ENCODE data around the gene COL3A1. TPM values are rescaled to one million over a fixed set of nuclear protein-coding genes. Genes with fewer than 3 reads are reported as not detected.

Gene COL3A1
- total and polyA plus RNA-seq, 2 of the 13 experiments (the other 11 are each of a cell fraction or from before 2014, with no cell fraction given), result 0.04 TPM; not detected in 1

GRCh38 chr2:189050165-189050712, 76.1 kb downstream of the COL3A1 start (continued):
- TF ChIP-seq ATF4 (CRISPR knock-in tag; IDR thresholded peaks at IDR 0.05) (peak in 1 of 2 experiments; percentile 46; a peak in 1 of 4 replicates), HDAC1 (CRISPR knock-in tag; IDR thresholded peaks at IDR 0.05) (peak; percentile 83), ZKSCAN8 (CRISPR knock-in tag; IDR thresholded peaks at IDR 0.05; ENCODE audit: borderline replicate concordance) (peak; percentile 51; the same call in 1 of the 2 replicates), GABPA (IDR thresholded peaks at IDR 0.05; ENCODE audit: low read depth, low read length) (no peak), GABPA (CRISPR knock-in tag; IDR thresholded peaks at IDR 0.05; ENCODE audit: low read depth) (no peak), ZNF549 (CRISPR knock-in tag; IDR thresholded peaks at IDR 0.05) (no peak), SOX5 (CRISPR knock-in tag; IDR thresholded peaks at IDR 0.05; ENCODE audit: borderline replicate concordance) (peak; percentile 89; the same call in 1 of the 2 replicates), ZNF20 (CRISPR knock-in tag; IDR thresholded peaks at IDR 0.05) (no peak), HINFP (CRISPR knock-in tag; IDR thresholded peaks at IDR 0.05; ENCODE audit: low read depth) (no peak), ZNF687 (CRISPR knock-in tag; IDR thresholded peaks at IDR 0.05) (peak; percentile 63), PHF5A (CRISPR knock-in tag; IDR thresholded peaks at IDR 0.05; ENCODE audit: low read depth, unreplicated experiment) (peak; percentile 35), HNF4G (IDR thresholded peaks at IDR 0.05; ENCODE audit: borderline replicate concordance, low read depth, low read length) (peak; percentile 71), HNF4G (CRISPR knock-in tag; IDR thresholded peaks at IDR 0.05; ENCODE audit: borderline replicate concordance, low read depth) (no peak), XBP1 (CRISPR knock-in tag; IDR thresholded peaks at IDR 0.05) (no peak), STAG1 (CRISPR knock-in tag; IDR thresholded peaks at IDR 0.05) (no peak), SOX6 (IDR thresholded peaks at IDR 0.05) (no peak), SOX6 (CRISPR knock-in tag; IDR thresholded peaks at IDR 0.05) (peak; percentile 86), JARID2 (CRISPR knock-in tag; IDR thresholded peaks at IDR 0.05; ENCODE audit: insufficient replicate concordance) (no peak), ZNF607 (CRISPR knock-in tag; IDR thresholded peaks at IDR 0.05; ENCODE audit: borderline replicate concordance) (no peak), HNRNPH1 (optimal IDR thresholded peaks at IDR 0.05; ENCODE audit: low read depth, low read length) (no peak), DMAP1 (CRISPR knock-in tag; IDR thresholded peaks at IDR 0.05) (no peak)
